Measurements from ENCODE around the gene MYO1E.
"Not testable (repeated sequence)": the region's sequence is repeated elsewhere in the genome, so short reads cannot be mapped to it uniquely, and the experiment has no call there.

Gene MYO1E

DNA sequence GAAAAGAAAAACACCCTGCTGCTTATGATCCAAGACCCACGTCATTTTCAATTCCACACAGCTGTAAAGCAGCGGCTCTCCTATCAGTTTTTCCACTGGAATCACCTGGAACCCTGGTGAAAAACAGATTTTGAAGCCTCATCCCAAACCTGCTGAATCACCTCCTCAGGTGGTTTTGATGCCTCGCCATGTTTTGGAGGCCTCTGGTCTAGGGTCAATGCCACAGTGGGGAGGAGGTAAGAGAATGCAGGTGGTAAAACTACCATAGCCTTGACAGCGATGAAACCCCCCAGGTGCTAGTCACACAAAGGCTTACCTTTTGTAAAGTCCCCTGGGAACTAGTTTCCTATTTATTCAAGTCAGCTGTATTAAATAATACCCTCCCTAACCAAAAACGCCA lies 24.8 kb downstream of the MYO1E start:
- DNase-seq = no peak

DNA sequence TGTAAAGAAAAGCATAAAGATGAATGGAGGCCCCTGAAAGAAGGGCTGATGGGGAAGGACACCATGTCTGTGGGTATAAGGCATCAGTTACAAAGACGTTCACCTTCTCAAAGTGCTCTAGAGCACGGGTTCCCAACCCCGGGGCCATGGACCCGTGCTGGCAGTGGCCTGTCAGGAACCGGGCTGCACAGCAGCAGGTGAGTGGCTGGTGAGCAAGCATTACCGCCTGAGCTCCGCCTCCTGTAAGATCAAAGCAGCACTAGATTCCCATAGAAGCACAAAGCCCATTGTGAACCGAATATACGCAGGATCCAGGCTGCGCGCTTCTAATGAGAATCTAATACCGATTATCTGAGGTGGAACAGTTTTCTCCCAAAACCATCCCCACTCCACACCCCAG lies 25.7 kb downstream of the MYO1E start:
- DNase-seq = no peak

DNA sequence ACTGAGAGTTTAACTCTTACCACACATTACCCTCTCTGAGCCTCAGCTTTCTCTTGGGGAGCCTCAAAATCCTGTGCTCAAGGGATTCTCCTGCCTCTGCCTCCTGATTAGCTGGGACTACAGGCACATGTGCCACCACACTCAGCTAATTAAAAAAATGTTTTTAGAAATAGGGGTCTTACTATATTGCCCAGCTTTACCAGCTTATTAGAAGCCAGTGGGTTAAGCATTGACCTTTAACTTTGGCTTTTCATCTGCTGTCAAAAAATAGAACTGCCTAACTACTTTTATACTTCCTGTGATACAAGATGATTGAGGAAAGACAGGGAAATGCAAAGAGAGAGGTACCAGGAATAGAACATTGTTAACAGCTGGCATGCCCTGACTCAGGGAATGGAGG lies 27.3 kb downstream of the MYO1E start:
- no peak for DNase-seq

DNA sequence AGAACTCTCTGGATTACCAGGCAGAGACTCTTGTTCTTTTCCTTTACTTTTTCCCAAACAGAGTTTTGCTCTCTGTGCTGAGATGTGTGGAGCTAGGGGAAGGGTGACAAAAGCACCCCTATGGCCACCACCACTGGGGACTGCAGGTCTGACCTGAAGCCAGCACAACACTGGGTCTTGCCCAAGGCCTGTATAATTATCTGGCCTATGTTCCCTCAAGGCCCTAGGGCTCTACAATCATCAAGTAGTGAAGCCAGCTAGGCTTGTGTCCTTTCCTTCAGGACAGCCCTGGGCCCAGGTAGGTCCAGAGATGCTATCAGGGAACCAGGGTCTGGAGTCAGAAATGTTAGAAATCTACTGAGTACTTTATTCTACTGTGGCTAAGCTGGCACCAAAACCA lies 28.4 kb downstream of the MYO1E start:
- DNase-seq = no peak

DNA sequence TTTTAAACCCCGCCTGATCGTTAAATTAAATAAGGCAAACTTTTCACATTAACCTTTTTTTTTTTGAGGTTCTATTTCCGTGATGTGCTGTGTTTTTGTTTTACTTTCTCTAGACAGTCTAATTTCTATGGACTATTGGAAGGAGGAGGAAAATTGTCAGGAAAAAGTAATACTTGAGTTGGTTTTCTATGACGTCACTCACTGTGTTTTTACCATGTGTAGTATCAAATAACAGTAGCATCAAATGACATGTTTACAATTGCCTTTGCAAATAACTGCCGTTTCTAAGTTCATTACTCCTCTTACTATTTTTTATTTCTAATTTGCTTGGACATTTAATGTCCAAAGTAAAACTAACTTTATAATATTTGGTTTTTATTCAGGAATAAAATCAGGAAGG lies 32.3 kb downstream of the MYO1E start:
- no peak for DNase-seq

DNA sequence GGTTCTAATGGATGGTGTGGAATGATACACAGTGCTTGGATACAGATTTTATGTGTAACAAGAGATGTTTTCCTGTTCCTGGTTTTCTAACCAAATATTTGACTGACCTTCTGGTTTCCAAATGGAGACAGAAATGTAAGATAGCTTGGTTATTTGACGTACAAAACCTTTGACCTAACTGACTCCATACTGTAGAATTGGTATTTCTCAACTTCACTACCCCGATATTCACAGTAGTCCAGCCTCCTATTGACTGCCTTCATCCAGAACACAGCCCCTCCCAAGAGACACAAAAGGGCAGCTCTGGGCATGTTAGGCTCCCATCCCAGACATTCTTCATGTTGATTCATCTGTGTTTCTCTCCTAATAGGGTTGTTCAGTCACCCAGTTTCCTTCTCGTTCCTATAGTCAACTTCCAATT lies 33.4 kb downstream of the MYO1E start:
- DNase-seq = no peak

DNA sequence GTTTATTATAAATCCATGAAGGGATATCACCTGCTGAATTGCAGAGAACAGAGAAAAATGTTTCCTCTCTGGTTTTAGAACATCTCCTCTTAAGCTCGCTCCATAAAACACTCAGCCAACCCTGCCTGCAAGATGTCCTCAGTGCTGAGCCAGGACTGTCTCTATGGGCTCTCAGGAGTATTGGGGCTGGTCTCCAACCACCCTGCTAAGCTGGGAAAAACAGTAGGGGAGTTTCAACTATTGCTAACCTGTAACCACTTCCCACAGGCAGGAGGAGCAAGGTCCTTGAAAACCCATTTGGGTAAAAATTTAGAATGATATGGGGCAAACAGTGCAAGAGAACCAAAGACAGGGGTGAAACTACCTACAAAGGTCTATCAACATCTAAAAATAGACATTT lies 34.3 kb downstream of the MYO1E start:
- DNase-seq = no peak

DNA sequence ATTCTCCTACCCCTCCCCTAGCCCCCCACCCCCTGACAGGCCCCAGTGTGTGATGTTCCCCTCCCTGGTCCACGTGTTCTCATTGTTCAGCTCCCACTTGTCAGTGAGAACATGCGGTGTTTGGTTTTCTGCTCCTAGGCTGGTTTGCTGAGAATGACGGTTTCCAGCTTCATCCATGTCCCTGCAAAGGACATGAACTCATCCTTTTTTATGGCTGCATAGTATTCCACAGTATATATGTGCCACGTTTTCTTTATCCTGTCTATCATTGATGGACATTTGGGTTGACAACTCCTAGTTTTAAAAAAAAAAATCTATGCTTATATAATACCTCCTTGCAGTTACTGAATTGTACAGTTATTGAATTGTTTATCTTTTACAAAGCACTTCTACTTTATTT lies 35.9 kb downstream of the MYO1E start:
- not testable (repeated sequence) for DNase-seq

DNA sequence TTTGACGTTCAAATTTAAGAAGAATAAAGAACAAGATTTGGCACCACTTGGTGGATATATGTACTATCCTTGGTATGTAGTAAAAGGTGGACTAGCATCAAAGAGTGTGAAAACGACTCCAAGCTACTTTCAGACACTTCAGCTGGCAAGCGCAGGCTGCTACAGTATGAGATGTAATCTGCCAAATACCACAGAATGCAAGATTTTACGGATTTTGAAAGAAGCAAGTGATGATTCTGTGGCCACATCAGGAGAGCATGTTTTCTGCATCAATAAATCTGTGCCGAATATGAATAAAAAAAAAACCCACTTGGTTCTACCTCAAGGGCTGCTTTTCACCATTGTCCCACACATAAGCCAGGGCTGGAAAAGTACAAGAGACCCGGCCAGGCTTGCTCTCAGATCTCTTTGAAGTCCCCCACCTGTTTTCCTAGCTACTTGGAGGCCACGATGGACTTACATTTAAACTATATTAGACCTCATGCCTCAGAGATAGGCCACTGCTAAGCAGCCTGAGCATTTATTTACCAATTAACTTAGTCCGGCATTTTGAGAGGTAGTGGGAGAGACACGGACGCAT lies 37.4 kb downstream of the MYO1E start:
- DNase-seq = no peak

DNA sequence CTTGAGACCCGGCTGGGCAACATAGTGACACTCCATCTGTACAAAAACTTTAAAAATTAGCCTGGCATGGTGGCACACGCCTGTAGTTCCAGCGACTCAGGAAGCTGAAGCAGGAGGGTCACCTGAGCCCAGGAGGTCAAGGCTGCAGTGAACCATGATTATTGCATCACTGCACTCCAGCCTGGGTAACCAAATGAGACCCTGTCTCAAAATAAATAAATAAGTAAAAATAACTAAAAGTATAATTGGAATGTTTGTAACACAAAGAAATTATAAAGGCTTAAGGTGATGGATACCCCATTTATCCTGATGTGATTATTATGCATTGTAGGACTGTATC lies 38.6 kb downstream of the MYO1E start:
- DNase-seq = no peak

DNA sequence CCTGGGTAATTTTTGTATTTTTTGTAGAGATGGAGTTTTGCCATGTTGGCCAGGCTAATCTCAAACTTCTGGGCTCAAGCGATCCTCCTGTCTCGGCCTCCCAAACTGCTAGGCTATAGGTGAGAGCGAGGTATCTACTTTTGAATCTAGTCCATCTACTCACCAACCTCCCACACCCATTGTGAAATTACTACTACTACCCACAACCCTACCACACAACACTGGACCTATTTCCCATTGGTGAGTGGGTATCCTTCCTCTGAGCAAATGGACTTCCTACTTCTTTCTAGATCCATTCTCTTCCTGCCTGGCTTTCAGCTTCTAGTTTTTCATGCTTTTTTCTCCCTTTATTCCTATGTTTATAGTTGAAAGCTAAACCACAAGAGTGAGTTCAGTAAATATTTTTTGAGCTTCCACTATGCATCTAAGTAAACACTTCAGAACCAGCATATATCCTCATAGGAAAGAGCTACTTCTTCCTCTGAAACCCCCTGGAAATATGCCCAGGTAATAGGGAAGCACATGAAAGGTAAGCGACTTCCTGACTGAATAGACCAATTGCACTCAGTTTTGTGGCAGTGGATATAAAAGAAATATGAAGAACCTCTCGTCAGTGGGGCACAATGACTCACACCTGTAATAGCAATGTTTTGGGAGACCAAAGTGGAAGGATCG lies 39.1 kb downstream of the MYO1E start:
- no peak for DNase-seq

DNA sequence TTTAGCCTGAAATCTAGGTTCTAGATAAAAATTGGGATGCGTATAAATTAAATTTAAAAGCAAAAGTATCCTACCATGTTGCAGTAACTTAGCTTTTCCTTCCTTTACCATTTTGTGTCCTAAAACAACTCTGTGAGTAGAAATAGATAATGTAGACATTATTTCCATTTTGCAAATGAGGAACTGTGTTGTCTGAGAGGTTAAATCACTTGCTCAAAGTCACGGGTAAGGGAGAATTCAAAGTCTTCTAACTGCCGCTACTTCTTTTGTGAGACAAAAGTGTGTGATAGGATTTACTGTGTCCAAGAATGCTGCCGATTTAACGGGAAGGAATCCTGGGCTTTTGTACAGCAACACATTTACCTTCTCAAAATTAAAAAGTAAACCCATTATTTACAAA lies 40.7 kb downstream of the MYO1E start:
- no peak for DNase-seq

DNA sequence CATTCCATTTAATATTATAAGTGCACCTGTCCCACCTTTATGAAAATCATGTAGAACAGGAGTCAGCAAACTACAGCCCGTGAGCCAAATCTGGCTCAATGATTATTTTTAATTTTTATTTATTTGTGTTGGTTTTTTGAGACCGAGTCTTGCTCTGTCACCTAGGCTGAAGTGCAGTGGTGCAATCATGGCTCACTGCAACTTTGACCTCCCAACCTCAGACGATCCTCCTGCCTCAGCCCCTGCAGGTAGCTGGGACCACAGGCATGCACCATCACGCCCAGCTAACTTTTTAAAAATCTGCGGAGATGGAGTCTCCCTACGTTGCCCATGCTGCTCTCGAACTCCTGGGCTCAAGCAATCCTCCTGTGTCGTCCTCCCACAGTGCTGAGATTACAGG lies 42.0 kb downstream of the MYO1E start:
- DNase-seq = no peak

DNA sequence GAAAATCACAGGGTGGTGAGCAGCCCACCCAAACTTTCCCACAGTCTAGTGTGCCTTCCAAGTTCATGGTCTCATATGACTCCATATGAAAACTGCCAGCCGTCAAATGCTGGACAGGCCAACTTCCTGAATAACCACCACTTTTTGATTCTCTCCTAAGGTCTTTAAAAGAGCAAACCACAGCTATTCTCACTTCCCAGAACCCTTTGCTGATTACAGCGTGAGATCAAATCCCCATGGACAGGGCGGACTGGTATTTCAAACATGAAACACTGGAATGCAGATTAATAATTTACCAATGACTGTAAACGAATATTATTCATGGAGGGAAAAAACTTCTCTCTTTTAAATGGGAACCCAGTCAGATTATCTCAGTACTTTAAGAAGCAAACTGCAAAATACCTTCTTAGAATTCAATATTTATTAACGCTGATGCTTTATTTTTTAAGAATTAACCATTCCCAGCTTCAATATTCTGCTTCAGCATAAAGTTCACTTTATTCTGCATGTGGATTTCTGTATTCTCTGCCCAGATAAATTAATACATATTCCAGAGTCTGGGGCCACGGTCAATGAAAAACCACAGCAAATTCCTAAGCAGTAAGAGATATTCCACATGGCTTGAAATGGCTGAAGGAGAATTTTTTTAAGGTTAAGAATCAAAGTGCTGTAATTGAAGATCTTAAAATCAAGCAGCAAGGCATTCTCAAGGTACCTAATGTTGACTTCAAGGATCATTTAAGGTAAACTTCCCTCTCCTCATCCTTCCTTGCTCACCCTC lies 42.9 kb downstream of the MYO1E start:
- DNase-seq = no peak

DNA sequence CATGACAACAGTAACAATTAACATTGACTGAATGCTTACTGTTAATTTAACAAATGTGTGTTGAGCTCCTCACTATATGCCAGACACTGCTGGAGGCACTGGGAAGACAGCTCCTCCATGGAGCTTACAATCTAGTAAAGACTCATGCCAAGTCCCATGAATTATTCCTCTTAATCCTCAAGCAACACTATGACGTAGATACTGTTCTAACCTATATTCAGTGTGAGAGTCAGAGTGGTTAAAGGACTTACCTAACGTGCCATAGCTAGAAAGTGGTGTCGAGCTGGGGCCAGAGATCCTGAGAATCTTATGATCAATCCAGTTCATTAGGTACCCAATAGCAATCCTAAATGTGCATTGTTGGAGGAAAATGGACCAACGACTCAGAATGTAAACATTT lies 43.6 kb downstream of the MYO1E start:
- no peak for DNase-seq

DNA sequence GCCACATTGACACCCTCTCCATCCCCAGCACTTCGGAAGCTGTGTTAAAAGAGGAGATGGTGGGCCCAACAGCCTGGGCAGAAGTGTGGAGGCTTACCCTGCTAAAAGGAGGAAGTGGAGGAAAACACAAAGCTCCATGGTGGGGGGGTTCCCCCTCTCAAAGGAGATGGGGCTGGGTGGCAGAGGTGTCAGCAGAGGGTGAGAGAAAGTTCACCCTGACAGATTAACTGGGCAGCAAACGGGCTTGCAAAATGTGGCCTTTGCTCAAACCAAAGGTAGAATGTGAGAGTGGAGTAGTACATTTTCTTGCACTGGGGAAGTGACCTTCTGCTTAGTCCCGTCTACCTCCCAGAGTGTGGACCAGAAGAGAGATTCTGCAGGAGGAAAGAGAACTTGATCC lies 44.7 kb downstream of the MYO1E start:
- DNase-seq = peak; percentile 8

DNA sequence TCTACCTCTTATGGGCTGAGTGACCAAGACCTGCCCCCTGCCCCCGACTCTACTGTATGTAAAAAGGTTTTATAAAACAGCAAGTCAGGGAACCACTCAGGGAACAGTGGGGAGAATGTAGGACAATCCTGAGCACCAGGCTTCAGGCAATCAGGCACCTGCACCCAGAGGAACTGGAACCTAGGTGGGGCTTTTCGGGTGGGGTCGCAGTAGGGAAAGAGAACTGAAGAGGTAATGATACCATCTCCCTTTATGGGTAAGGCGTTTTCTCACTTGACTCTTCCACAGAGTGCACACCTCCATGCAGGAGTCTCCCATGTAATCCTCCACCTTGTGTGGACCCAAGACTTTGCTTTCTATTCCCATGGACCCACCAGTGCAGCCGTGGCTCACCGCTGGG lies 45.8 kb downstream of the MYO1E start:
- DNase-seq = no peak

DNA sequence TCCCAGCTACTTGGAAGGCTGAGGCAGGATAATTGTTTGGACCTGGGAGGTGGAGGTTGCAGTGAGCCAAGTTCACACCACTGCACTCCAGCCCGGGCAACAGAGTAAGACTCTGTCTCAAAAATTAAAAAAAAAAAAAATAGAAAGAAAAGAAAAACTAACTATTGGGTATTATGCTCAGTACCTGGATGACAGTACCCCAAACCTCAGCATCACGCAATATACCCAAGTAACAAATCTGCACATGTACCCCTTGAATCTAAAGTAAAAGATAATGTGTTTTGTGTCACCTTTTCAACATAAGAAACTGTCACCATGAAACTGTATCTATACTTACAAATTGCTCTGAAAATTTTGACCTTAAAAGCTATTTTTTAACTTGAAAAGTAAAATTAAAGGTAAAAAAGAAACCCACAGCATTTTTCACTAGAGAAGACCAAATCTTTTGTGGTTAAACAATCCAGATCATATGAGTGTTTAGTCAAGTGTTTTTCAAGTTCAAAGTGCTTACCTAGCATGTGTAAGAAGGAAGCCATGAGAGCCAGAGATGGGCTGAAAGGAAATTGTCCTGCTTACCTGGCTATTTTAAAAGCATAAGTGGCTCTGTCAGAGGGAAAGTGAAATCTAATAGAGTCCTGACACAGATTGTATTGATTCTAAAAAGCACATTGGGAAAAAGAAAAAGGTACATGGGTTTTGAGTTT lies 50.5 kb downstream of the MYO1E start:
- no peak for DNase-seq

DNA sequence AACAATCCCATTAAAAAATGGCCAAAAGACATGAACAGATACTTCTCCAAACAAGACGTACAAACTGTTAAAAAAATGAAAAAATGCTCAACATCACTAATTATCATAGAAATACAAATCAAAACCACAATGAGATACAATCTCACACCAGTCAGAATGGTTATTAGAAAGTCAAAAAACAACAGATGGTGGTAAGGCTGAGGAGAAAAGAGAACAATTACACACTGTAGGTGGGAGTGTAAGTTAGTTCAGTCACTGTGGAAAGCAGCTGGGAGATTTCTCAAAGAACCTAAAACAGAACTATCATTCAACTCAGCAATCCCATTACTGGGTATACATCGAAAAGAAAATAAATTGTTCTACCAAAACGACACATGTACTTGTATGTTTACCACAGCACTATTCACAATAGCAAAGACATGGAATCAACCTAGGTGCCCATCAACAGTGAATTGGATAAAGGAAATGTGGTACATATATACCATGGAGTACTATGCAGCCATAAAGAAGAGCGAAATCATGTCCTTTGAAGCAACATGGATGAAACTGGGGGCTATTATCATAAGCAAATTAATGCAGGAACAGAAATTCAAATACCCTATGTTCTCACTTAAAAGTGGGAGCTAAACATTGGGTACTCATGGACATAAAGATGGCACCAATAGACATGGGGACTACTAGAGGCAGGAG lies 51.5 kb downstream of the MYO1E start:
- DNase-seq = no peak

DNA sequence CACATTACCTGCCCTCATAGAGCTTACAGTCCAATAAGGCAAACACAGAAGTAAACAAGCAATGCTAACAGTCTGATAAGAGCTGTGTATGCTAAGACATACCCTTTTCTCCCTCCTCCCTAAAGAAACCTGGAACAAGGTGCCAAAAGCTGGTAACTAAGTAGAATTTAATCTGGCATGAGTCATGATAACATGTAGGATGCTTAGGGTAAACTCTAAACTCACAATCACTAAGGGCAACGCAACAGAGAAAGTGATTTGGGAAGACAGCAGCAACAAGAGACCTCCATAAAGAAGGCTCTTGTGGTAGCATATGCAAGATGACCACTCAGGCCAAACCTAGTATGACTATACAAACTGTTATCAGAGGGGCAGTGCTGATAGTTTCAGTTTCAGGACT lies 55.5 kb downstream of the MYO1E start:
- no peak for DNase-seq

DNA sequence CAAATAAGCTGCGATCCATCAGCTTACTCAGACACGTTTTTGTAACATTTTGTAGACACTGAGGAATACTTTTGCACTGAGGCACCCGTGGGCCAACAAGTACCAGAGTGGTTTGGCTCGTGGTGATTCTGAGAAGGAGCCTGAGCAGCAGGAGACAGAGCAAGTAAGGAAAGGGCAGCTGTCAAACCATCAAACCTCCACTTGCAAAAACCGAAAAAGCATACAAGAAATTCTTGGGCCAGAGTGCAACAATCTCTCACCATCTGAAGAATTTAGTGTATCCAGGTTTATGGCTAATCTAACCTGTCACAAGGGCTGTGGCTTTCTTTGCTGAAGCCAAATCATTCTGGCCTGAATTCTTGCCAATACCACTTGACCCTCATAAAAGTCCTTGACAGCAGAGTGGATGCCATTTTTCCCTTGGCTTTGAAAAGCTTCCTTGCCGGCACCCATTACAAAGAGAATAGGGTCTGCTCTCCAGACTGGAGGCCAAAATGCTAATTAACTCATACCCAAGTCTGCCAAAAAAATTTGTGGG lies 56.7 kb downstream of the MYO1E start:
- no peak for DNase-seq

DNA sequence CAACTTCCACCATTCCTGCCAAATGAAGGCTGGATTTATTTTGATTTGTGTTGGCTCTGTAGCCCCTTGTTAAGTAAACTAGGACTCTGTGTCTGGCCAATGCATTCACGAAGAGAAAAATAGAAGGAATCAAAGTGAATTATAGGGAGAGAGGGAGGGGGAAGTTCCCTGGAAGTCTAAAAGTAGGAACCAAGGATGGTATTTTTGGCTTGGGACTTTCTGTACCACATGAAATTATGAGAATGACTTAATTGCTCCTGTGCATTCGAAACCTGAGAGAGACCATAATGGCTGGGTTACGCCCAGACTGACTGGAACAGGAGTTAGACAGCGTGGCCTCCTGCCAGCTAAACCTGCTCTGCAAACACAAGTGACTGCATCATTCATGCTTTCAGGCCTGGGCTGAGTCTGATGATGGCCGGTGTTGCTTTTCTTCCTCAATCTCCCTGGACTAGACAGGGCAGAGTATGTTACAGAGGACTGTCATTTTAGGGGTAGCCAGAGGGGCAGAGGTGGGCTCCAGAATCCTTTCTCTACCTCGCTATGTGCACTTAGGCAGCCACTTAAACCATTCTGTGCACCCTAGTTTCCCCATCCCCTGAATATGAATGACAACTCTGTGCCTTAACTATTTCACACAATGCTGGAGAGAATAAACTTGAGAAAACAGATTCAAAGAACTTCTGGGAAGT lies 58.9 kb downstream of the MYO1E start:
- DNase-seq = no peak
